ENCODE data around the gene AKT2. TPM values are rescaled to one million over a fixed set of nuclear protein-coding genes. Genes with fewer than 3 reads are reported as not detected.

AKT2 gene
- total and polyA plus RNA-seq, 3 donors from 2014 or later: 154 to 229 (median 195) TPM

DNA sequence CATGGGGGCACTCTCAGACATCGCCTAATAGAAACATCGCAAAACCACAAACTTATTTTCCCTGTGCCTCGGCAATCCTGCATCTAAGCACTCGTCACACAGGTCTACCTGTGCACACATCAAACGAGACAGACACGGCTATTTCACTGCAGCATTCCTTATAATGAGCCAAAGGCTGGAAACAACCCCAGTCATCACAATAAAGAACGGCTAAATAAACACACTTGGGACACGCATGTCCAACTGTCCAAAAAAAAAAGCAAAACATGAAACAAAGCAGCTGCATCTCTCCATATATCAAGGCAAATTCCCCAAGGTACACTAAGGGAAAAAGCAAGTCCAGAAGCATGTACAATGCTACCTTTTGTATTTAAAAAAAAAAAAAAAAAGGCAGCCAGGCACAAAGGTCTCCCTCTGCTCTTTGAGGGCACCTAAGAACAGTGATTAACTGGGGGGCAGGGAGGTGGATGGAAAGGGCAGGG, 31.5 kb downstream of the AKT2 start:
- Histone ChIP-seq H3K4me3 (no peak overlapping the region), H3K36me3 (ENCODE audit: low read depth, missing control alignments) (no peaks in the 10 kb centered on the region), H3K4me1 (no peaks in the 10 kb centered on the region), H3K9me3 (no peaks in the 10 kb centered on the region), H3K27ac (no peak overlapping the region), H3K27me3 (no peaks in the 10 kb centered on the region)
- 56 to 69% methylated on average over 8 of the region's 8 CpGs for WGBS, 2 donors
- DNase-seq: no peak
- intact Hi-C loops (cut with DNase I; ENCODE audit: low total_unique reads): no loop called here
- TF ChIP-seq POLR2A (IDR thresholded peaks at IDR 0.05): no peak
- TF ChIP-seq, protein P1, sequence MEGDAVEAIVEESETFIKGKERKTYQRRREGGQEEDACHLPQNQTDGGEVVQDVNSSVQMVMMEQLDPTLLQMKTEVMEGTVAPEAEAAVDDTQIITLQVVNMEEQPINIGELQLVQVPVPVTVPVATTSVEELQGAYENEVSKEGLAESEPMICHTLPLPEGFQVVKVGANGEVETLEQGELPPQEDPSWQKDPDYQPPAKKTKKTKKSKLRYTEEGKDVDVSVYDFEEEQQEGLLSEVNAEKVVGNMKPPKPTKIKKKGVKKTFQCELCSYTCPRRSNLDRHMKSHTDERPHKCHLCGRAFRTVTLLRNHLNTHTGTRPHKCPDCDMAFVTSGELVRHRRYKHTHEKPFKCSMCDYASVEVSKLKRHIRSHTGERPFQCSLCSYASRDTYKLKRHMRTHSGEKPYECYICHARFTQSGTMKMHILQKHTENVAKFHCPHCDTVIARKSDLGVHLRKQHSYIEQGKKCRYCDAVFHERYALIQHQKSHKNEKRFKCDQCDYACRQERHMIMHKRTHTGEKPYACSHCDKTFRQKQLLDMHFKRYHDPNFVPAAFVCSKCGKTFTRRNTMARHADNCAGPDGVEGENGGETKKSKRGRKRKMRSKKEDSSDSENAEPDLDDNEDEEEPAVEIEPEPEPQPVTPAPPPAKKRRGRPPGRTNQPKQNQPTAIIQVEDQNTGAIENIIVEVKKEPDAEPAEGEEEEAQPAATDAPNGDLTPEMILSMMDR (IDR thresholded peaks at IDR 0.05): no peak

- intact Hi-C loops (cut with DNase I; ENCODE audit: low total_unique reads): no loop called here
- DNase-seq: no peak
- Histone ChIP-seq H3K4me3 (no peak overlapping the region), H3K36me3 (ENCODE audit: low read depth, missing control alignments) (no peaks in the 10 kb centered on the region), H3K27me3 (no peaks in the 10 kb centered on the region), H3K4me1 (no peaks in the 10 kb centered on the region), H3K9me3 (no peaks in the 10 kb centered on the region), H3K27ac (no peak overlapping the region)
- WGBS, 2 donors: 77 to 80% methylated on average over 7 of the region's 7 CpGs
- TF ChIP-seq, protein P1 (IDR thresholded peaks at IDR 0.05): no peak
- TF ChIP-seq POLR2A (IDR thresholded peaks at IDR 0.05): no peak
Measured at GRCh38 chr19:40252395-40252794, 32.8 kb downstream of the AKT2 start.

DNA sequence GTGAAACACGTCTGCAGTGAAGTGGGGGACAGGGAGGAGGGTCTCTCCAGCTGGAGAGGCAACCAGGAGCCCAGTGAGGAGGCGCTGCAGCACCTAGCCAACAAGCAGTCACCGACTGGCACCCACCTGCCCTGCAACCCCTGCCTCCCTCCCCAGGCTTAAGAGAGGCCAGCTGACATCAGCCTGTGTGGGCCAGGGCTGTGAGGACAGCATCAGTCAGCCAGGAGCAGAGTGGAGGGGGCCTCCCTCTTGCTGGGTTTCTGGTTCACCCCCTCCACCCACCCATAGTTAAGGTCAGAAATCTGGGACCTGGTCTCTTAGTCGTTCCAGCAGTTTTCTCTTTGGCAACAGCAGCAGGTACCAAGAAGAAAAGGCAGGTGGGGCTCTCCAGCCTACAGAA, 33.2 kb downstream of the AKT2 start:
- no peak for DNase-seq
- no peaks in the 10 kb centered on the region for H3K27me3 ChIP-seq
- 53 to 78% methylated on average over 2 to 4 of the region's 4 CpGs for WGBS, 2 donors
- H3K27ac ChIP-seq: no peak overlapping the region
- no peak overlapping the region for H3K4me3 ChIP-seq
- no peaks in the 10 kb centered on the region for H3K4me1 ChIP-seq
- TF ChIP-seq POLR2A (IDR thresholded peaks at IDR 0.05): no peak
- TF ChIP-seq, protein P1 (IDR thresholded peaks at IDR 0.05): no peak
- H3K36me3 ChIP-seq (ENCODE audit: low read depth, missing control alignments): no peaks in the 10 kb centered on the region
- no peaks in the 10 kb centered on the region for H3K9me3 ChIP-seq
- intact Hi-C loops (cut with DNase I; ENCODE audit: low total_unique reads): no loop called here

DNA sequence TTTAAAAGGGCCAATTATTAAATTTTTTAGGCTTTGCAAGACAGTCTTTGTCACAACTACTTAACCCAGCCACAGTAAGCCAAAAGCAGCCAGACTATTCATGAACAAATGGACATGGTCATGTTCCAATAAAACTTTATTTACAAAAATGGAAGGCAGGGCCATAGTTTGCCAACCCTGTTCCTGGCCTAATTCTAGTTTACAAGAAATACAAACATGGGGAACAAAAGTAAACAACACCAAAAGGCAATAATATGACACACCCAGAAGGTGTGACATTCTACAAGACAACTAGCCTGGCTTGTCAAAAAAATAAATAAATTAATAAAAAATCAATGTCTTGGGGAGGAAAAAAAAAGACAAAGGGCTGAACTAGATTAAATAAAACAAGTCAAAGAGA, 33.9 kb downstream of the AKT2 start:
- intact Hi-C loops (cut with DNase I; ENCODE audit: low total_unique reads): no loop called here
- DNase-seq: no peak
- H3K4me1 ChIP-seq: no peaks in the 10 kb centered on the region
- H3K27ac ChIP-seq: no peak overlapping the region
- no peaks in the 10 kb centered on the region for H3K9me3 ChIP-seq
- no peaks in the 10 kb centered on the region for H3K36me3 ChIP-seq (ENCODE audit: low read depth, missing control alignments)
- H3K4me3 ChIP-seq: no peak overlapping the region
- TF ChIP-seq POLR2A (IDR thresholded peaks at IDR 0.05): no peak
- TF ChIP-seq, protein P1 (IDR thresholded peaks at IDR 0.05): no peak
- no peaks in the 10 kb centered on the region for H3K27me3 ChIP-seq

DNA sequence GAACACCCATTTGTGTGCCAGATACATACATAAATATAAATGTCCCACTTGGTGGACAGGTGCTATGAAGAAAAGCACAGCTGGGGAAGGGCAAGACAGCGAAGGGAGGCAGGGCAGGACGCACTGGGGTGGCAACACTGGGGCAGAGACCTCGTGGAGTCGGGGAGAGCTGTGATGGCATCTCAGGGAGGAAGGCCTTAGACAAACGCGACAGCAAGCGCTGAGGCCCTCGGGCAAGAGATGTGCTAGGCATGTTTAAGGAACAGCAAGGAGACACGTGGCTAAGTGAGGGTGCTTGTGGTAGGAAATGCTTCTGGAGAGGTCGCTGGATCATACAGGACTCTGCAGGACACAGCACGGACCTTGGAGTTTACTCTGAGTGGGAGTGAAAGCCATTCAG, 35.4 kb downstream of the AKT2 start:
- H3K4me1 ChIP-seq: peaks cover 12% of the 10 kb centered on the region
- H3K27me3 ChIP-seq: no peaks in the 10 kb centered on the region
- no peaks in the 10 kb centered on the region for H3K9me3 ChIP-seq
- H3K36me3 ChIP-seq (ENCODE audit: low read depth, missing control alignments): no peaks in the 10 kb centered on the region
- DNase-seq: no peak
- no peak overlapping the region for H3K4me3 ChIP-seq
- no peak overlapping the region for H3K27ac ChIP-seq
- intact Hi-C loops (cut with DNase I; ENCODE audit: low total_unique reads): no loop called here
- WGBS, 2 donors: 78 to 81% methylated on average over 11 of the region's 11 CpGs
- TF ChIP-seq POLR2A (IDR thresholded peaks at IDR 0.05): no peak
- TF ChIP-seq, protein P1 (IDR thresholded peaks at IDR 0.05): no peak
